Measurements from ENCODE around the gene DUSP7.

Gene DUSP7, protein sequence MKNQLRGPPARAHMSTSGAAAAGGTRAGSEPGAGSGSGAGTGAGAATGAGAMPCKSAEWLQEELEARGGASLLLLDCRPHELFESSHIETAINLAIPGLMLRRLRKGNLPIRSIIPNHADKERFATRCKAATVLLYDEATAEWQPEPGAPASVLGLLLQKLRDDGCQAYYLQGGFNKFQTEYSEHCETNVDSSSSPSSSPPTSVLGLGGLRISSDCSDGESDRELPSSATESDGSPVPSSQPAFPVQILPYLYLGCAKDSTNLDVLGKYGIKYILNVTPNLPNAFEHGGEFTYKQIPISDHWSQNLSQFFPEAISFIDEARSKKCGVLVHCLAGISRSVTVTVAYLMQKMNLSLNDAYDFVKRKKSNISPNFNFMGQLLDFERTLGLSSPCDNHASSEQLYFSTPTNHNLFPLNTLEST

DNA sequence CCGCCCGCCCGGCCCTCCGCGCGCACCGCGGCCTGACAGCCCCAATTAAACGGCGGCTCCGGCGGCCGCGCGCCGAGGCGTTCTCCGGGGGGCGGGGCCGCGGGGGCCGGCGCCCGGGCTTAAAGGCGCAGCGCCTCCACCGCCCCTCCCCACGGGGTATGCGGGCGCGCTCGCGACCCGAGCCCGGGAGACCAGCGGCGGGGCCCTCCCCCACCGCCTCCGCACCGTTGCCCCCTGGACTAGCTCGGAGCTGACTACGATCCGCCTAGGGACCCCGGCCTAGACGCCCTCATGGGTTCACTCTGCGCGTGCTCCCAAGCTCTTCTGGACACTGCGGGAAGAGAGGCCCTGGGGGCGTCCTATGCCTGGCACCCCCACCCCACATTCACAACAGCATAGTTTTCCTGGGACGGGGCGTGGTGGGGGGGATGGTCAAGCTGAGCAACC lies at the start of gene DUSP7:
TSS of gene DUSP7 (minus strand) at position 51 of the 447 bp plus-strand sequence. CDS start 205 bp downstream, outside the sequence.
- no peak for DNase-seq (ENCODE audit: extremely low read depth, low read depth)
- peak within 1 kb of the TSS; percentile 99 for H3K4me3 ChIP-seq (replicated peaks; ENCODE audit: low read depth, low read length)
- TF ChIP-seq, protein P1, sequence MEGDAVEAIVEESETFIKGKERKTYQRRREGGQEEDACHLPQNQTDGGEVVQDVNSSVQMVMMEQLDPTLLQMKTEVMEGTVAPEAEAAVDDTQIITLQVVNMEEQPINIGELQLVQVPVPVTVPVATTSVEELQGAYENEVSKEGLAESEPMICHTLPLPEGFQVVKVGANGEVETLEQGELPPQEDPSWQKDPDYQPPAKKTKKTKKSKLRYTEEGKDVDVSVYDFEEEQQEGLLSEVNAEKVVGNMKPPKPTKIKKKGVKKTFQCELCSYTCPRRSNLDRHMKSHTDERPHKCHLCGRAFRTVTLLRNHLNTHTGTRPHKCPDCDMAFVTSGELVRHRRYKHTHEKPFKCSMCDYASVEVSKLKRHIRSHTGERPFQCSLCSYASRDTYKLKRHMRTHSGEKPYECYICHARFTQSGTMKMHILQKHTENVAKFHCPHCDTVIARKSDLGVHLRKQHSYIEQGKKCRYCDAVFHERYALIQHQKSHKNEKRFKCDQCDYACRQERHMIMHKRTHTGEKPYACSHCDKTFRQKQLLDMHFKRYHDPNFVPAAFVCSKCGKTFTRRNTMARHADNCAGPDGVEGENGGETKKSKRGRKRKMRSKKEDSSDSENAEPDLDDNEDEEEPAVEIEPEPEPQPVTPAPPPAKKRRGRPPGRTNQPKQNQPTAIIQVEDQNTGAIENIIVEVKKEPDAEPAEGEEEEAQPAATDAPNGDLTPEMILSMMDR (IDR thresholded peaks at IDR 0.05; ENCODE audit: low read depth, low read length, missing control alignments): no peak

DNA sequence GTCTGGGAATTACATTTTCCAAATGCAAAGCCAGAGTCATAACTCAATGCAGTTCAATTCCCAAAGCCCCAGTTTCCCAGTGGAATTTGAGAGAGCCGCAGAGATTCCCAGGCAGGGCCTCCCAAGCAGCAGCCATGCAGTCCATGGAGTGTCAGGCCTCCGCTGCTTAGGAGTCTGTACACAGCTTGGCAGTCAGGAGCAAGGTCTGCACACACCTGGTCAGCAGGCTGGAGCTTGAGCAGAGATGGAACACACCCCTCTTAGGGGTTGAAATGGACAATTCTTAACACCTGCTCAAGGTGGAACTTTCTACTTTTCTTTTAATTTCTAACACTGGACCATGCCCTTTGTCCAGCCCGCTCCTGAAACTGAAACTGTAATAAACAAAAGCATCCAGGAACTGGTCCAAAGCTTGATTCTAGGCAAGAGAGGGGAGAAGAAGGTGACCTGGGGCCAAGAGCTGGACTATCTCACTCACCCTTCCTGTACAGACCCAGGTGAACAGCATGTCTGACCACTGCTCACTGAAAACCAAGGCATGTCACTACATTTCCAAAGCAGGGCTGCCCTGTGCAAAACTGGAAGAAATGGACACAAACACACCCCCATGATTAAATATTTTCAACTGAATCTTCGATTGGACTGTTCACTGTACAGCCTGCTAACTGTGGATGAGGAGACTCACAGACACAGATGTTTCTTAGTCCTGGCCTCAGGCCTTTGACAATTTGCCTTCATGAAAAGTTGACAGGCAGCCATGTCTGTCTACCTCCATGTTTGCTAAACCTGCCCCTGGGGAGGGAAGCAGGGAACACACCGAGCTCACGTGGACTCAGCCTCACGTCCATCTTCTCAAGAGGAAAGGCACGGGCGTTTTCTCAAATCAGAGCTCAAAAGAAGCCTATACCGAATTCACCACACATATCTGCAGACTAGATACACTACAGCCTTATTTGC lies 48.6 kb upstream of the DUSP7 start:
- no peak for DNase-seq (ENCODE audit: extremely low read depth, low read depth)

DNA sequence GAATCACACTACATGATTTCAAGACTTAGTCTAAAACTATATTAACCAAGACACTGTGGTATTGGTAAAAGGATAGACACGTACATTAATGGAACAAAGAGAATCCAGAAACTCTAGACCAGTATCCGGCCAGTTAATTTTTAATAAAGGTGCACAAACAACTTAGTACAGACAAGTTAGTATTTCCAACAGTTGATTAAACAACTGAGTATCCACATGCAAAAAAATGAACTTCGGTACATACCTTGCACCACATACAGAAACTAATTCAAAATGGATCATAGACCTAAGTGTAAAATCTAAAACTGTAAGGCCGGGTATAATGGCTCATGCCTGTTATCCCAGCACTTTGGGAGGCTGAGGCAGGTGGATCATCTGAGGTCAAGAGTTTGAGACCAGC lies 46.6 kb upstream of the DUSP7 start:
- no peak overlapping the region for H3K4me3 ChIP-seq (replicated peaks; ENCODE audit: low read depth, low read length)
- no peak for DNase-seq (ENCODE audit: extremely low read depth, low read depth)
- TF ChIP-seq, protein P1 (IDR thresholded peaks at IDR 0.05; ENCODE audit: low read depth, low read length, missing control alignments): no peak

More for the DNA sequence above, 48.6 kb upstream of the DUSP7 start:
- TF ChIP-seq, protein P1 (IDR thresholded peaks at IDR 0.05; ENCODE audit: low read depth, low read length, missing control alignments): no peak
- H3K4me3 ChIP-seq (replicated peaks; ENCODE audit: low read depth, low read length): no peak overlapping the region

DNA sequence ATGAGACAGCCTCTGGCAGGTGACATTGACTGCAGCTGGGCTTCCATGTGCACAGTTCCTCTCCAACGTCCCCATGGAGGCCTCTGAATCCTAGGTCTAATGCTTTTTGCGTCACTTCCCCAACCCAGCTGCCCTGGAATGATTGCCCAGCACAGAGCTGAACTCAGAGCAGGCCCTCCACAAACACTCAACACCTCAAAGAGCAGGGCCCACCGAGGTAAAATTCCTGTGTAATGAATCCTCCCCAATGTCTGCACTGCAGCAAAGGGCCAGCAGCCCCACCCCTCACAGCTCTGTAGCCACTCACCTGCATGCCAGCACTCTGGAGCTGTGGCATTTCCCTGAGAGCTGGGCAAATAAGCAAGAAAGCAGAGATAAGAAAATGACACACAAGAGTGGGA lies 42.6 kb upstream of the DUSP7 start:
- no peak overlapping the region for H3K4me3 ChIP-seq (replicated peaks; ENCODE audit: low read depth, low read length)
- no peak for DNase-seq (ENCODE audit: extremely low read depth, low read depth)
- TF ChIP-seq, protein P1 (IDR thresholded peaks at IDR 0.05; ENCODE audit: low read depth, low read length, missing control alignments): no peak

DNA sequence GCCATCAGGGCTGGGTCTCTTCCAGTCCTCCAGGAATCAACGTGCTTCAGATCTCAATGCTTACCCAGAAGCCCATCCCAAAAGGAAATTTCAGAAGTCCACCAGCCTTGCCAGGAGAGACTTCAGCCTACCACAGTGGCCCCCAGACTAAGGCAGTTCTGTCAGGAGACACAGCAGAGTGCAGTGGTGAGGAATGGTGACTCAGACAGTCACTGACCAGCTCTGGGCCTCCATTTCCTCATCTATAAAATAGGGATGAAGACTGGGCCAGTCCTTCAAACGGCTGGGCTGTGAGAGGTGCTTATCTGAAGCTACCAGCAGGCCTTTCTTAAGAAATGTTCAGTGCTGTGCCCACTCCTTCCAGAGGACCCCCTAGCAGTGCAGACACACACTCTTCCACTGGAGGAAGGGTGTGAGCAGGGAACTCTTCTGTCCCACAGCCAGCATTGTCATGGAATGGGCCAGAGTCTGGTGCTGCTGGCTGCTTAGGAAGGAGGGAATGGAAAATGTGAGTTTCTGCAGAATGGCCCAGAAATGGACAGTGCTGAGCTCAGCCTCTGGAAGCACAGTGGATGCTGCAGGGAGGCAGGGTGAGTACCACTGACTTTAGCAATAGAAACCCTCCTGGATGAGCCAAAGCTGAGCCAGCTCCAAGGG lies 41.6 kb upstream of the DUSP7 start:
- no peak for DNase-seq (ENCODE audit: extremely low read depth, low read depth)
- no peak overlapping the region for H3K4me3 ChIP-seq (replicated peaks; ENCODE audit: low read depth, low read length)
- TF ChIP-seq, protein P1 (IDR thresholded peaks at IDR 0.05; ENCODE audit: low read depth, low read length, missing control alignments): no peak
